Esophagus squamous epithelium (tissue), 5 donors: Measurements from ENCODE around the gene RNF220. TPM values are rescaled to one million over a fixed set of nuclear protein-coding genes. Genes with fewer than 3 reads are reported as not detected.

ENCODE experiments used
- DNase-seq: peaks from one replicate; lab custom pipeline; 2025; lab: John Stamatoyannopoulos, UW
- H3K27ac ChIP-seq, 4 donors: fragments of 200-600 bp; sonication (generic); one replicate each; pipeline ENCODE4 v1.5.1; 2016 to 2019; ENCODE audit warnings: mild to moderate bottlenecking in 1 of 4
- H3K27me3 ChIP-seq, 4 donors: fragments of 200-600 bp; sonication (generic); 1 replicate in 3 of 4; 2 replicates in 1 of 4; pipeline versions ENCODE4 v1.5.1 to v1.6.0; 2017 to 2021; ENCODE audit warnings: antibody characterized with exemption in 1 of 4
- H3K36me3 ChIP-seq, 3 donors: fragments of 200-600 bp; sonication (generic); one replicate each; pipeline ENCODE4 v1.5.1; 2016 to 2019
- H3K4me1 ChIP-seq, 3 donors: fragments of 200-600 bp; sonication (generic); one replicate each; pipeline ENCODE4 v1.5.1; 2017 to 2019
- H3K4me3 ChIP-seq, 4 donors: fragments of 200-600 bp; sonication (generic); 1 replicate in 3 of 4; 2 replicates in 1 of 4; pipeline ENCODE4 v1.5.1; 2016 to 2019; ENCODE audit warnings: mild to moderate bottlenecking in 2 of 4, moderate library complexity in 1 of 4
- H3K9me3 ChIP-seq, 3 donors: fragments of 200-600 bp; sonication (generic); one replicate each; pipeline ENCODE4 v1.5.1; 2016 to 2019
- POLR2A ChIP-seq, 4 donors: fragments of 450-650 bp; IDR thresholded peaks; one replicate each; pipeline ENCODE4 v1.6.1; 2017; ENCODE audit warnings: antibody characterized with exemption in 4 of 4, mild to moderate bottlenecking in 4 of 4, moderate library complexity in 3 of 4
- WGBS, 2 donors: methylation state at CpG; one replicate each; pipeline ENCODE4 v1.1.5; 2018; 5-methylcytosine and 5-hydroxymethylcytosine counted together
- intact Hi-C: fragments of 100-400 bp; cut with DNase I; formaldehyde crosslinking; loops from one replicate; pipeline ENCODE4 v1.15.0; 2022
- total RNA-seq, 4 donors: library from RNA; depleted of rRNA; stranded (reverse); fragments of >200 nt; gene quantifications; one replicate each; pipeline ENCODE4 v1.1.0, GENCODE V29; 2016
- TF ChIP-seq, protein P1 (sequence below), 6 experiments: fragments of 450-650 bp in 4 of 6; fragments of 200-600 bp in 2 of 6; sonication (generic) in 2 of 6; IDR thresholded peaks; one replicate each; pipeline ENCODE4 v1.5.1; 2016 to 2019; ENCODE audit warnings: antibody characterized with exemption in 6 of 6, mild to moderate bottlenecking in 4 of 6, moderate library complexity in 4 of 6
- donor health status: DM: yes; HTN: yes; CAD: no.

The RNF220 gene
- 100 to 1,000 TPM in 1 of 4 donors, 10 to 100 TPM in 3; 44.8 to 111 (median 60.3) TPM for total RNA-seq

DNA sequence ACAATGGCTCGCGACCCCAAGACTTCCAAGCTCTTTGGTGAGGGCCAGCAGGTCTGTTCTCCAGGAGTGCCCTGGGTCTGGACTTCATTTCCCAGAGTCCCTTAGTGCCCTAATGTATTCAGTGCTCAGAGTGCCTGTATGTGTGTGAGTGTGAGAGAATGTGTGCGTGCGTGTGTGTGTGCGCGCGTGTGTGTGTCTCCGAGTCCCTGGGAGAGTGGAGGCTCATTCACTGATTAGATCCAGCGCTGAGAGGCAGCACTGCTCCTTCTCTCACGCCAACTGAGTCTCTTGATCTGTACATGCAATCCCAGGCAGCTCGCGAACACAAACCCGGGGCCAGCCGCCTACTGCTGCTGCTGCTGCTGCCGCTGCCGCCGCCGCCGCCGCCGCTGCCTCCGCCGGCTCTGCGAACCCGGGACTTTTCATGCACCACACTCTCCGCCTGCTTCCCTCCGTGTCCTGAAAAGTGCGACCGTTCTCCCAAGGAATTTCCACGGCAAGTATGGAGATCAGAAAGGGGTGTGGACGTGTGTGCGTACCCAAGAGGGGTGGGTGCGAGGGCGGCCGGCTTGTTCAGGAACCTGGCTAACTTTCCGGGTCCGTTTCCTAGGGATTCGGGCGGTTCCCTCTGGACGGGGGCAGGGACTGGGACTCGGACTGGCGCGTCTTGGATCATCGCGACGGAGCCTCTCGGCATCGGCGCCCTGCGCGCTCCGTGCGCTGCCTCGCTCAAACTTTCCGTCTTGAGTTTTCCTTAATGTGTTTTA lies at the start of gene RNF220:
Gene RNF220, plus strand, starts transcription at position 225 of the 767 bp plus-strand sequence.
- Histone ChIP-seq H3K9me3 (peaks cover 0 to 4% (median 0%) of the 10 kb centered on the region in 3 donors), H3K27me3 (peaks cover 23 to 100% (median 36%) of the 10 kb centered on the region in 4 donors), H3K27ac (peak within 1 kb of the TSS in 3 of 4 donors; percentile 17 to 58 (median 23)), H3K4me3 (peak within 1 kb of the TSS; percentile 24 to 62 (median 48)), H3K4me1 (peaks cover 21 to 48% (median 26%) of the 10 kb centered on the region in 3 donors), H3K36me3 (no peaks in the 10 kb centered on the region)
- no peak for DNase-seq
- intact Hi-C loops: no loop called here
- 9 to 16% methylated on average over 5 to 15 of the region's 55 CpGs for WGBS, 2 donors
- no peak for TF ChIP-seq POLR2A (IDR thresholded peaks at IDR 0.05)
- TF ChIP-seq, protein P1, sequence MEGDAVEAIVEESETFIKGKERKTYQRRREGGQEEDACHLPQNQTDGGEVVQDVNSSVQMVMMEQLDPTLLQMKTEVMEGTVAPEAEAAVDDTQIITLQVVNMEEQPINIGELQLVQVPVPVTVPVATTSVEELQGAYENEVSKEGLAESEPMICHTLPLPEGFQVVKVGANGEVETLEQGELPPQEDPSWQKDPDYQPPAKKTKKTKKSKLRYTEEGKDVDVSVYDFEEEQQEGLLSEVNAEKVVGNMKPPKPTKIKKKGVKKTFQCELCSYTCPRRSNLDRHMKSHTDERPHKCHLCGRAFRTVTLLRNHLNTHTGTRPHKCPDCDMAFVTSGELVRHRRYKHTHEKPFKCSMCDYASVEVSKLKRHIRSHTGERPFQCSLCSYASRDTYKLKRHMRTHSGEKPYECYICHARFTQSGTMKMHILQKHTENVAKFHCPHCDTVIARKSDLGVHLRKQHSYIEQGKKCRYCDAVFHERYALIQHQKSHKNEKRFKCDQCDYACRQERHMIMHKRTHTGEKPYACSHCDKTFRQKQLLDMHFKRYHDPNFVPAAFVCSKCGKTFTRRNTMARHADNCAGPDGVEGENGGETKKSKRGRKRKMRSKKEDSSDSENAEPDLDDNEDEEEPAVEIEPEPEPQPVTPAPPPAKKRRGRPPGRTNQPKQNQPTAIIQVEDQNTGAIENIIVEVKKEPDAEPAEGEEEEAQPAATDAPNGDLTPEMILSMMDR (IDR thresholded peaks at IDR 0.05): no peak

DNA sequence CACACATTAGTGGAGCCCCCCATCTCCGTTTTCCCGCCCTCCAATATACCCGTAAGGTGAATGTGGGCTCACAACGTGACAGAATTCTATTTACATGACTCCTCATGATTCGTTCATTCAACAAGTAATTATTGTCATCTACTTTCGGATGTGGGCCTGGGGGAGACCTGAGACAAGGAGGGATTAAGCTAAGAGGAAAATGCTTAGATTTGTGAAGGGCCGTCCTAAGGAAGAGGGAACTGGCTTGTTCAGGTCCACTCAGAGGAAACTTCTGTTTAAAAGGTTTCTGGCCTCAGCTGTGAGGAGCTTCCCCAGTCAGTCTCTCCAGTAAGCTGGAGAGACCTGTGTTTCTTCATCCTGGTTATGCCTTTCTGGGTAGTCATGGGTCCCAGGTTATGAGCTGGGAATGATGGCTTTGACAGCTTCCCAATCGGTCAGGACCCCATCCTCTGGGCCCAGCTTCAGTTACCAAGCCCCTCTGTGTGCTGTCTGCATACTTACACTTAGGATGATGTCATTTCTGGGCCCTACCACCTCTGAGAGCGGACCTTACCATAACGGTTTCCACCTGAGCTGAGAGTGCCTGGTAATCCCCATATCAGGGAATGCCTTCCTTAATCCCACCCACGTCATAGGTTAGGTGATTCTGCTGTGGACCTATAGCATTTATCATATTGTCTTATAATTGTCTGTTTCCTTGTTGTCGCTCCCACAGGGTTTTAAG lies 49.3 kb upstream of the RNF220 start:
- intact Hi-C loops: no loop called here
- peaks cover 7 to 28% (median 14%) of the 10 kb centered on the region in 3 donors for H3K4me1 ChIP-seq
- TF ChIP-seq POLR2A (IDR thresholded peaks at IDR 0.05): no peak
- TF ChIP-seq, protein P1 (IDR thresholded peaks at IDR 0.05): no peak
- H3K9me3 ChIP-seq: no peaks in the 10 kb centered on the region
- H3K36me3 ChIP-seq: no peaks in the 10 kb centered on the region
- no peak overlapping the region for H3K27ac ChIP-seq
- no peak for DNase-seq
- peak overlapping the region; percentile 81 to 100 (median 91) for H3K4me3 ChIP-seq
- 64 to 68% methylated on average over 11 to 12 of the region's 12 CpGs for WGBS, 2 donors
- no peaks in the 10 kb centered on the region for H3K27me3 ChIP-seq

DNA sequence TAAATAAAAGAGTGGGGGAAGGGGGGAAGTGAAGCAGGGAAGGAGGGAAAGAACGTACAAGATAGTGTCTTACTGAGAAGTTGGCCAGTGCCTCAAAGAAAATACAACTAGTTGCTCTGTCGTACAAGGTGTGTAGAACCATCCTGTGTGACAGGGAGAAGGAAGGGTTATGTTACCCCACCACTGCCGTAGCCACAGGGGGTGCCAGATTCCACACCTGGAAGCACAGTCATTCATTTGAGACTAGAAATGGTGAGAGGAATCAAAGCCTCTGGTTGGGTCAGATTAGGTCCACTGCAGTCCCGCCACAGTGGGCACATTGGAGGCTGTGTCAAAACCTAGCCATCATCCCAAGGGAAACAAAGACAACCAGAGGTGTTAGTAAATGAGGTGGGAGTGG lies 47.3 kb upstream of the RNF220 start:
- intact Hi-C loops: no loop called here
- WGBS, 2 donors: 63 to 70% methylated on average over 4 of the region's 4 CpGs
- Histone ChIP-seq H3K4me1 (peaks cover 7 to 25% (median 14%) of the 10 kb centered on the region in 3 donors), H3K27me3 (no peaks in the 10 kb centered on the region), H3K9me3 (no peaks in the 10 kb centered on the region), H3K27ac (no peak overlapping the region), H3K36me3 (no peaks in the 10 kb centered on the region), H3K4me3 (no peak overlapping the region)
- TF ChIP-seq, protein P1 (IDR thresholded peaks at IDR 0.05): no peak
- TF ChIP-seq POLR2A (IDR thresholded peaks at IDR 0.05): no peak
- DNase-seq: no peak

DNA sequence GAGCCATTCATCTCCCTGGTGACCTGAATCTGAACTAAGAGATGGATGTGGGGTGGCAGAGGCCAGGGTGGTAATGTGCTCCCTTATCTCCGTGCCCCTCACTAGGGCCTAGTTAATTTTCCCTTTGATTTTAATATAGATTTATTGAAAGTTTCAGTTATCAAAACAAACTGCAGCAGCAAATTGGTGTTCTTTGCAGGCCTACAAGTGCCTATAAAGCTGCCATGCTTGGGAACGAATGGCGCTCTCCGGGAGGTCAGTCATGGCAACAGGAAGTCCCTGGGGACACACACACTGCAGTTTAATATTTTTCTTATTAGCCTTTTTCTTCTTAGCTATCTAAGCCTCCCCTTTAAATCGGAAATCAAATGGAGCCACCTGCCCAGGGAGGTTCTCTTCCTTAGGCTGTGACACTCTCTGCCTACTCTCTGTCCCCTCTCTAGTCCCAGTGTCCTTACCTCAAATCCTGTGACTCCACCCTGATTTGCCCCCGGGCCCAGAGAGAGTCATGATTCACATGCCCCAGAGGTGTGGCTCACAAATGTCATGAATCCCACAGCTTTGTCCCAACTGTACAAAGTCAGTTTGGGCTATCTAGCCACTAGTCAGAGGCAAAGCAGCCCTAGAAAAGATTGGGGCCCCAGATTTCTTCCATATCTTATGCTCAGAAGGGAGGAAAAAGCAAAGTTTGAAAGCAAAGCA lies 45.7 kb upstream of the RNF220 start:
- H3K9me3 ChIP-seq: no peaks in the 10 kb centered on the region
- H3K27ac ChIP-seq: no peak overlapping the region
- intact Hi-C loops: no loop called here
- H3K4me3 ChIP-seq: no peak overlapping the region
- H3K36me3 ChIP-seq: no peaks in the 10 kb centered on the region
- H3K27me3 ChIP-seq: no peaks in the 10 kb centered on the region
- DNase-seq: no peak
- H3K4me1 ChIP-seq: peaks cover 2 to 9% (median 3%) of the 10 kb centered on the region in 3 donors
- no peak for TF ChIP-seq POLR2A (IDR thresholded peaks at IDR 0.05)
- TF ChIP-seq, protein P1 (IDR thresholded peaks at IDR 0.05): no peak
- 68 to 76% methylated on average over 6 of the region's 6 CpGs for WGBS, 2 donors
